GM18868 (cell line): ENCODE results near the gene CFAP20DC.
"Not testable (repeated sequence)": the region's sequence is repeated elsewhere in the genome, so short reads cannot be mapped to it uniquely, and the experiment has no call there.

Experiments used
- ATAC-seq: cut with Tn5 transposase; IDR thresholded peaks from one replicate; pipeline ENCODE4 v1.9.1; 2021; ENCODE audit warnings: mild to moderate bottlenecking, moderate library complexity; ENCODE audit not compliant: unreplicated experiment

CFAP20DC gene

GRCh38 chr3:58967866-58968265 lies 82.0 kb downstream of the CFAP20DC start:
- not testable (repeated sequence) for ATAC-seq

- ATAC-seq = no peak
Measured at GRCh38 chr3:58965865-58966264, 84.0 kb downstream of the CFAP20DC start.

- no peak for ATAC-seq
Measured at GRCh38 chr3:58963928-58964503, 85.8 kb downstream of the CFAP20DC start.

GRCh38 chr3:58962816-58963215 lies 87.0 kb downstream of the CFAP20DC start:
- ATAC-seq = no peak

- no peak for ATAC-seq
Measured at GRCh38 chr3:58962040-58962651, 87.7 kb downstream of the CFAP20DC start.

- ATAC-seq = no peak
Measured at GRCh38 chr3:58955308-58955707, 94.5 kb downstream of the CFAP20DC start.

GRCh38 chr3:58953288-58953687 lies 96.5 kb downstream of the CFAP20DC start:
- ATAC-seq = no peak

- ATAC-seq = peak; percentile 52
Measured at GRCh38 chr3:58952128-58952917, 97.5 kb downstream of the CFAP20DC start.

GRCh38 chr3:58948018-58948417 lies 101.8 kb downstream of the CFAP20DC start:
- ATAC-seq = no peak

GRCh38 chr3:58946875-58947274 lies 103.0 kb downstream of the CFAP20DC start:
- no peak for ATAC-seq

- no peak for ATAC-seq
Measured at GRCh38 chr3:58938057-58938456, 111.8 kb downstream of the CFAP20DC start.

- ATAC-seq = no peak
Measured at GRCh38 chr3:58924578-58924977, 125.2 kb downstream of the CFAP20DC start.

- ATAC-seq = no peak
Measured at GRCh38 chr3:58900386-58900785, 149.4 kb downstream of the CFAP20DC start.

GRCh38 chr3:58899953-58900298 lies 149.9 kb downstream of the CFAP20DC start:
- ATAC-seq = peak; percentile 33

- ATAC-seq = peak; percentile 93
Measured at GRCh38 chr3:58899159-58899952, 150.5 kb downstream of the CFAP20DC start.

- no peak for ATAC-seq
Measured at GRCh38 chr3:58898513-58898912, 151.3 kb downstream of the CFAP20DC start.

- no peak for ATAC-seq
Measured at GRCh38 chr3:58897646-58898045, 152.2 kb downstream of the CFAP20DC start.

- ATAC-seq = not testable (repeated sequence)
Measured at GRCh38 chr3:58895678-58896077, 154.1 kb downstream of the CFAP20DC start.

- not testable (repeated sequence) for ATAC-seq
Measured at GRCh38 chr3:58892526-58892925, 157.3 kb downstream of the CFAP20DC start.

- ATAC-seq = no peak
Measured at GRCh38 chr3:58888087-58888486, 161.7 kb downstream of the CFAP20DC start.

GRCh38 chr3:58884453-58884852 lies 165.4 kb downstream of the CFAP20DC start:
- ATAC-seq = no peak
